Neural progenitor cell (in vitro differentiated cells): ENCODE data around the gene HSF4. TPM values are rescaled to one million over a fixed set of nuclear protein-coding genes. Genes with fewer than 3 reads are reported as not detected.

Experiments used
- DNase-seq: peaks from one replicate; pipeline ENCODE4 v3.0.0-alpha.2; 2016; ENCODE audit warnings: low spot score
- H2AFZ ChIP-seq: fragments of 200-600 bp; sonication (generic); replicated peaks from 2 replicates; pipeline ENCODE4 v1.6.1; 2016; ENCODE audit warnings: antibody characterized with exemption
- H3F3A ChIP-seq: fragments of 200-600 bp; sonication (generic); 2 replicates; pipeline ENCODE4 v1.6.1; 2016; ENCODE audit warnings: antibody characterized with exemption, low read depth
- H3K27ac ChIP-seq: fragments of 200-600 bp; sonication (generic); 2 replicates; pipeline ENCODE4 v1.5.1; 2016; ENCODE audit warnings: mild to moderate bottlenecking
- H3K27me3 ChIP-seq: fragments of 200-600 bp; sonication (generic); 2 replicates; pipeline ENCODE4 v1.6.1; 2016; ENCODE audit warnings: mild to moderate bottlenecking, moderate library complexity
- H3K36me3 ChIP-seq: fragments of 200-600 bp; sonication (generic); 2 replicates; pipeline ENCODE4 v1.5.1; 2016
- H3K4me1 ChIP-seq: fragments of 200-600 bp; sonication (generic); 2 replicates; pipeline ENCODE4 v1.6.1; 2016; ENCODE audit warnings: mixed run types
- H3K4me2 ChIP-seq: fragments of 200-600 bp; sonication (generic); 2 replicates; pipeline ENCODE4 v1.6.1; 2016
- H3K4me3 ChIP-seq: fragments of 200-600 bp; sonication (generic); 2 replicates; pipeline ENCODE4 v1.5.1; 2016
- H3K79me2 ChIP-seq: fragments of 200-600 bp; sonication (generic); 2 replicates; pipeline ENCODE4 v1.6.1; 2016; ENCODE audit warnings: low read depth
- H3K9ac ChIP-seq: fragments of 200-600 bp; sonication (generic); 2 replicates; pipeline ENCODE4 v1.6.1; 2016
- H3K9me3 ChIP-seq: fragments of 200-600 bp; sonication (generic); 2 replicates; pipeline ENCODE4 v1.5.1; 2016; ENCODE audit warnings: low read depth
- H4K20me1 ChIP-seq: fragments of 200-600 bp; sonication (generic); 2 replicates; pipeline ENCODE4 v1.6.1; 2016; ENCODE audit warnings: low read depth
- H3K27ac Mint-ChIP-seq: 3 replicates; pipeline ENCODE4 v1.8.0; 2021; ENCODE audit warnings: mixed read lengths
- H3K27me3 Mint-ChIP-seq: 2 replicates; pipeline ENCODE4 v1.8.0; 2022; ENCODE audit warnings: low read depth, mild to moderate bottlenecking, inconsistent platforms, moderate library complexity, mixed read lengths; ENCODE audit not compliant: insufficient read depth
- H3K36me3 Mint-ChIP-seq: 3 replicates; pipeline ENCODE4 v1.8.0; 2021; ENCODE audit warnings: mixed read lengths
- H3K4me1 Mint-ChIP-seq: 3 replicates; pipeline ENCODE4 v1.8.0; 2021; ENCODE audit warnings: mixed read lengths
- H3K4me3 Mint-ChIP-seq: 3 replicates; pipeline ENCODE4 v1.8.0; 2021; ENCODE audit warnings: mild to moderate bottlenecking, moderate library complexity, mixed read lengths
- H3K9me3 Mint-ChIP-seq: 3 replicates; pipeline ENCODE4 v1.8.0; 2020; ENCODE audit warnings: mixed read lengths
- CTCF ChIP-seq: fragments of 200-600 bp; sonication (generic); IDR thresholded peaks from 2 replicates; pipeline ENCODE4 v1.5.1; 2017; ENCODE audit warnings: antibody characterized with exemption, mild to moderate bottlenecking
- EZH2 ChIP-seq: fragments of 200-600 bp; sonication (generic); IDR thresholded peaks from 2 replicates; pipeline ENCODE4 v1.6.1; 2017; ENCODE audit warnings: antibody characterized with exemption, mild to moderate bottlenecking, moderate library complexity
- EZH2phosphoT487 ChIP-seq: fragments of 200-600 bp; sonication (generic); IDR thresholded peaks from 2 replicates; pipeline ENCODE4 v1.6.1; 2017; ENCODE audit warnings: antibody characterized with exemption
- total RNA-seq: library from RNA; depleted of rRNA; stranded (reverse); fragments of >200 nt; gene quantifications from 2 replicates; pipeline ENCODE4 v1.2.3, GENCODE V29; 2015; ENCODE audit warnings: low replicate concordance

Gene HSF4
- total RNA-seq, 1 donor from 2014 or later = not detected

GRCh38 chr16:67145746-67146145 is 18.8 kb upstream of the HSF4 start:
- Mint-ChIP-seq H3K36me3 (peaks cover 25% of the 10 kb centered on the region), H3K9me3 (peaks cover 2% of the 10 kb centered on the region), H3K4me1 (no peaks in the 10 kb centered on the region), H3K27ac (no peak overlapping the region), H3K27me3 (peaks cover 14% of the 10 kb centered on the region), H3K4me3 (no peak overlapping the region)
- DNase-seq = no peak
- Histone ChIP-seq H3F3A (peaks cover 19% of the 10 kb centered on the region), H3K4me3 (no peak overlapping the region), H3K4me1 (no peaks in the 10 kb centered on the region), H3K27me3 (peaks cover 17% of the 10 kb centered on the region), H3K36me3 (no peaks in the 10 kb centered on the region), H2AFZ (no peak overlapping the region), H4K20me1 (peaks cover 5% of the 10 kb centered on the region), H3K9ac (no peak overlapping the region), H3K9me3 (no peaks in the 10 kb centered on the region), H3K4me2 (no peak overlapping the region), H3K79me2 (no peaks in the 10 kb centered on the region), H3K27ac (no peak overlapping the region)
- TF ChIP-seq EZH2phosphoT487 = no peak

GRCh38 chr16:67146523-67147357 is 17.8 kb upstream of the HSF4 start:
- Histone ChIP-seq H3K9me3 (no peaks in the 10 kb centered on the region), H3K36me3 (no peaks in the 10 kb centered on the region)

GRCh38 chr16:67147437-67148140 is 17.0 kb upstream of the HSF4 start:
- Histone ChIP-seq H3K4me1 (no peaks in the 10 kb centered on the region), H3K4me2 (no peak overlapping the region), H3K27me3 (peaks cover 35% of the 10 kb centered on the region), H2AFZ (no peak overlapping the region), H3K79me2 (no peaks in the 10 kb centered on the region), H3K36me3 (no peaks in the 10 kb centered on the region), H3K9ac (no peak overlapping the region), H4K20me1 (peaks cover 5% of the 10 kb centered on the region), H3K4me3 (no peak overlapping the region), H3K27ac (no peak overlapping the region), H3K9me3 (no peaks in the 10 kb centered on the region), H3F3A (peaks cover 30% of the 10 kb centered on the region)
- H3K4me3 Mint-ChIP-seq = no peak overlapping the region
- peaks cover 2% of the 10 kb centered on the region for H3K9me3 Mint-ChIP-seq
- TF ChIP-seq EZH2phosphoT487 = no peak
- no peak overlapping the region for H3K27ac Mint-ChIP-seq
- H3K36me3 Mint-ChIP-seq = peaks cover 16% of the 10 kb centered on the region
- peaks cover 29% of the 10 kb centered on the region for H3K27me3 Mint-ChIP-seq
- H3K4me1 Mint-ChIP-seq = peaks cover 8% of the 10 kb centered on the region
- DNase-seq = no peak

More at GRCh38 chr16:67146523-67147357, 17.8 kb upstream of the HSF4 start:
- no peak overlapping the region for H3K4me3 Mint-ChIP-seq
- H3K4me3 ChIP-seq = no peak overlapping the region
- H3K4me1 Mint-ChIP-seq = peaks cover 8% of the 10 kb centered on the region
- DNase-seq = no peak
- peaks cover 27% of the 10 kb centered on the region for H3K27me3 ChIP-seq
- H3K27ac ChIP-seq = no peak overlapping the region
- TF ChIP-seq EZH2phosphoT487 (no peak), EZH2 (no peak), CTCF (no peak)
- H2AFZ ChIP-seq = no peak overlapping the region
- H3K27ac Mint-ChIP-seq = no peak overlapping the region
- H3K9ac ChIP-seq = no peak overlapping the region
- peaks cover 2% of the 10 kb centered on the region for H3K9me3 Mint-ChIP-seq
- H4K20me1 ChIP-seq = peaks cover 5% of the 10 kb centered on the region
- no peak overlapping the region for H3K4me2 ChIP-seq
- H3F3A ChIP-seq = peaks cover 26% of the 10 kb centered on the region
- H3K36me3 Mint-ChIP-seq = peaks cover 20% of the 10 kb centered on the region
- no peaks in the 10 kb centered on the region for H3K79me2 ChIP-seq
- no peaks in the 10 kb centered on the region for H3K4me1 ChIP-seq
- peaks cover 22% of the 10 kb centered on the region for H3K27me3 Mint-ChIP-seq

- Histone ChIP-seq H3F3A (peaks cover 30% of the 10 kb centered on the region), H3K79me2 (no peaks in the 10 kb centered on the region), H3K27me3 (peaks cover 41% of the 10 kb centered on the region), H3K4me1 (no peaks in the 10 kb centered on the region), H3K27ac (no peak overlapping the region), H4K20me1 (peaks cover 5% of the 10 kb centered on the region), H3K9me3 (no peaks in the 10 kb centered on the region), H3K4me3 (no peak overlapping the region), H3K9ac (no peak overlapping the region), H2AFZ (no peak overlapping the region), H3K4me2 (no peak overlapping the region), H3K36me3 (no peaks in the 10 kb centered on the region)
- H3K4me1 Mint-ChIP-seq = peaks cover 8% of the 10 kb centered on the region
- DNase-seq = no peak
- no peak overlapping the region for H3K4me3 Mint-ChIP-seq
- H3K36me3 Mint-ChIP-seq = peaks cover 16% of the 10 kb centered on the region
- TF ChIP-seq EZH2phosphoT487 = no peak
- TF ChIP-seq CTCF = no peak
- no peak for TF ChIP-seq EZH2
- H3K27me3 Mint-ChIP-seq = peaks cover 36% of the 10 kb centered on the region
- H3K9me3 Mint-ChIP-seq = peaks cover 2% of the 10 kb centered on the region
- no peak overlapping the region for H3K27ac Mint-ChIP-seq
These were observed 16.3 kb upstream of the HSF4 start for GRCh38 chr16:67148221-67148620.
